Urothelium cell line (cell line): Measurements from ENCODE around the gene STK40.

Experiments
- DNase-seq: peaks from one replicate; pipeline ENCODE4 v3.0.0; 2011; ENCODE audit warnings: low spot score, mixed read lengths
- FAIRE-seq: peaks from 2 replicates; lab custom pipeline; 2011; peaks lifted over from hg19 to GRCh38; lab: Jason Lieb, UNC

The STK40 gene

GRCh38 chr1:36346741-36347370 is 38.9 kb downstream of the STK40 start:
- no peak for FAIRE-seq

GRCh38 chr1:36345353-36345752 is 40.4 kb downstream of the STK40 start:
- DNase-seq: no peak
- no peak for FAIRE-seq

More at GRCh38 chr1:36346741-36347370, 38.9 kb downstream of the STK40 start:
- DNase-seq: no peak

GRCh38 chr1:36344395-36344680 is 41.4 kb downstream of the STK40 start:
- DNase-seq (no peak), FAIRE-seq (no peak)

DNA sequence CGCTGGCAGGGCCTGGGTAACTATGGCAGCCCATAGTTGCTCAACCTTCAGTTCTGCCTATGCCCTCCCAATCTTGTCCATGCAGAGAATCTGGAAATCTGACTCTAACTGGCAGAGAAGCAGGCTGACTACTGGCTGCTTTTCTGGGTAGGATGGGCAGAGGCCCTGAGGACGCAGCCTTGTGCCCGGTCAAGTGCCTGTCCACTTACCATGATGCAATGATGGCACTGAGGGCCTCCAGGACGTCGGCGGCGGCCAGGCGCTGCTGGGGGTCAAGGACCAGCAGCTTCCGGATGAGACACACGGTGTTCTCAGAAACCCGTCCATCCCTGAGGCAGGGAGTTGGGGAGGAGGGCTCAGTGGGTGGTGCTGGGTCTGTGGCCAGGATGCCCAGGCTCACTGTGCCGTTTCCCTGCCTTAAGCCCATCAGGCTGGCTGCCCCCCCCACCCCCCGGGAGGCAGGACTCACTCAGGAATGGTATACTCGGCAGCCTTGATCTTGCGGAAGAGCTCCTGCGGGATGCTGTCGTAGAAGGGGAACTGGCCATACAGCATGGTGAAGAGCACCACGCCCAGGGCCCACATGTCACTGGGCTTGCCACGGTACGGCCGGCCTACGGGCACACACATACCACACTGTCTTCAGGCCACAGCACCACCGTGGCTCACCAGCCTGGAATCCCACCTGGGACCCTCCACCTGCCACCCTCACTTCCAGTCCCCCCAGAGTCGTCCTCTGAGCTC is 41.9 kb downstream of the STK40 start:
- FAIRE-seq: no peak
- DNase-seq: no peak

DNA sequence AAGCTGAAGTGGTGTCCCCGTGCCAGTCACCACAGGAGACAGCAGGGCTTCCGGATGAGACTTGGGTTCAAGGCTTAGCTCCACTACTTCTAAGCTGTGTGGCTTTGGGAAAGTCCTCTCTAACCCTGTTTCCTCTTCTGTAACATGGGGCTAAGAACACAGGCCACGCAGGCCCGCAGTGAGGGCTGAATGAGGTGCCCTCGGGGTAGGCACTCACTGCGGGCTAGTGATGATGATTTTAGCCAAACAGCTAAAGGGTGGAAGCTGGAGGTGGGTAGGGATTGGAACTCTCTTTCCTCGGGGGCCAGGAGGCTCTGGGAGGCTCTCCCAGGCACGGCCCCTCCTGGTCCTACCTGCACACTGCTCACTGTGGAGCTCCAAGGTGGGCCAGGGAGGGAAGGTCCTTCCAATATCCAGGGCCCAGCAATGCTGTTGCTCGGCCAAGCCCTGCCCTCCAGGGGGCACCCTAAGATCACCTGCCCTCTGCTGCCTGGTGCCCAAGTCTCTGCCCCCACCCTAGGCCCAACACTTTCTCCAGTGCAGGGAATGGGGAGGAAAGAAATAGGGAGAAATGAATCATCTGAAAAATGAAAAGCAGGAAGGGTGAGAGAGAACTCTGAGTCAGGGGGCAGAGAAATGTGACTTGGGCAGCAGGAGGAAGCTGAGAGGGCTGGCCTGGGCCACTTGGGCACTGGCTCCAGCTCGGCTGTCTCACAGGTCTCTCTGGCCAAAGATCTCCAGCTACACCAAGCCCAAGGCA is 43.1 kb downstream of the STK40 start:
- DNase-seq (peak; percentile 36), FAIRE-seq (no peak)

- no peak for FAIRE-seq
- DNase-seq: no peak
Observed at GRCh38 chr1:36341626-36342320, 44.0 kb downstream of the STK40 start.

GRCh38 chr1:36339615-36340014 is 46.1 kb downstream of the STK40 start:
- no peak for FAIRE-seq

DNA sequence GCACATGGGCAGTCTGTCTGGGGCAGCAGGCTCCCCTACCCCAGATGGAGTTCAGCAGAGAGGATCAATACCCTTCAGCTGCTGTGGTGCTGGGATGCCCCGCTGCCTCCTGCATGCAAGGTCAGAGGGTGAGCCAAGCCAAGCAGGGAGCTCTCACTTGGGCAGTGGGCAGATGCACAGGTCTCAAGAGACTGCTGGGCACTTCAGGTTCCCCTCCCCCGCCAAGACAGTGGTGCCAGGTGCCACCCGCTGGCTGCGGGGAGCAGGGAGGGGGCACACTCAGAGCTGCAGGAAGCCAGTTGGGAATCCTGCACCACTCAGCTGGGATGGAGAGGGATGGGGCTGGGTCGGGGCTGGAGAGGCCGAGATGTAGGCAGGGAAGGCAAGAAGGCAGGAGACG is 46.5 kb downstream of the STK40 start:
- FAIRE-seq (no peak), DNase-seq (no peak)

More at GRCh38 chr1:36339615-36340014, 46.1 kb downstream of the STK40 start:
- no peak for DNase-seq

- FAIRE-seq (no peak), DNase-seq (no peak)
Observed at GRCh38 chr1:36337830-36338229, 47.9 kb downstream of the STK40 start.

DNA sequence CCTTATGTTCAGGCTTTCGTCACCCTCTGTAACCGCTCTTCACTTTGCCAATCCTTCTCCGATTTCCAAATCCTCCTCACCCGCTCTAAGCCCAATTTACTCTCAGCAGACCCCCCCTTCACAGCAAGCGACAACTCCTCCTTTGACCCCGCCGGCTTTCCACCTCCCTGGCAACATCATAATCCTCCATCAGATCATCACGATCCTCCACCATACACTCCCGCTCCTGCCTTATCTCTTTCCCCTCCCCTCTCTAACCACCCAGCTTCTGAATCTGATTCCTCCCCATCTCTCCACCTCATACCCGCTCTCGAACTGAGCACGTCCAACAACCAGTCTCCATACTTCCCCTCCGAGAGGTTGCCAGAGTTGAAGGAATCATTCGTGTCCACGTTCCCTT is 54.8 kb downstream of the STK40 start:
- FAIRE-seq (no peak), DNase-seq (no peak)

DNA sequence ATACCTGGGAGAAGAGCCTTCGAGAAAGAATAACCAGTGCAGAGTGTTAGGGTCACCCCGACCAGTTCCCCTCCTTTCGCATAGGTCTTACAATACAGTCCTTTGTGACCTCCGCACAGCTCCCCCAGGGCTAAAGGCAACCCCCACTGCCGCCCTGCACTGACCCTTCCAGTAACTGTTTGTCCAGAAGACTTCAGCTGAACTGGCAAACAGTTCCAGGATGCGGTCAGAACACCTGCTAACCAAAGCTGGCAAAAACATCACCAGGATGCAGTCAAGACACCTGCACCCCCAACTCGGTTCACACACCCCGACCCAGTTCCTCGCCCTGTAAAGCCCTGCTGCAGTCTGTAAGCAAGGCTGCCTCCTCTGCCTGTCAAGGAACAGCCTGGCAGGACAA is 55.9 kb downstream of the STK40 start:
- DNase-seq (no peak), FAIRE-seq (no peak)

DNA sequence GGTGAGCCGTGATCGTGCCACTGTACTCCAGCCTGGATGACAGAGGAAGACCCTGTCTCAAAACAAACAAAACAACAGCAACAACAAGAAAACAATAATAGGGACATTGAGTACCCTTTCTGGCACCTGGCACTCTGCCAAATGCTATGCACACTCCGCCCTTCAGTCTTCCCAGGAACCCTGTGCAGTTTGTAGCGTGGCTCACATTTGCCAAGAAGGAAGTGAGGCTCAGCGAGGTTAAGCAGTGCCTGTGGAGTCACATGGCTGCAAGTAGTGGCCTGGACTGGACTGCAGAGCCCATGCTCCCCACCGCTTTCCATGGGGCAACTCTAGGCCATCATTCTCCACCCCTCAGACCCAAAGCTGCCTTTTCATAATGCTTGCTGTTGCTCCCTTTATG is 57.0 kb downstream of the STK40 start:
- FAIRE-seq (no peak), DNase-seq (no peak)

GRCh38 chr1:36328088-36328480 is 57.6 kb downstream of the STK40 start:
- DNase-seq (no peak), FAIRE-seq (no peak)

DNA sequence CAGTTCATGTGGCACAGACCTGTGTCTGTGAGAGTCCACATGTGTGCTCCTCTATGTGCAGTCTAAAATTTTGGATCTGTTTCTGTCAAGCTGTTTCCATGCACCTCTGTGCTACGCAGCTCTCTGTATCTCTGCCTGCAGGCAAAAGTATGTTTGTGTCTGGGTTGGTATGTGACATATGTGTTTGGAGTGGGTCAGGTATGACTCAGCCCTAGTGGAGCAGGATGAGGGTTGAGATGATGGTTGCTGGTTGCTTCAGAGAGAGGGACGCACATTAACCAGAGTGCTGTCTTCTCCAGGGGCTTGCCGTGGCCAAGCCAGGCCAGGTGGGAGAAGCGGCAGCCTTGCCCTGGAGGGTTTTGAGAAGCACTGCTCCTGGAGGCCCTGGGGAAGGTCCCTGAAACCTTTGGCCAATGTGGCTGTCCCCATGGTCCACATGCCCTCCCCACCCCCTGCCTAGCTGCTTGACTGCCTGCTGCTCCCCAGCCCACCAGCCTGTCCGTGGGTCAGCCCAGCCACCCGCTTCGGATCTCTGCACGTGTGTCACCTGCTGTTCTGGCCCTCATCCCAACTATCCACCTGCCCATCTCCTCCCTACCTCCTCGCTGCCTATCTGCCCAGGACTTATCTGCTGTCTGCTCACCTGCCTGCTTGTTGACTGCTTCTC is 58.2 kb downstream of the STK40 start:
- DNase-seq (no peak), FAIRE-seq (no peak)

DNA sequence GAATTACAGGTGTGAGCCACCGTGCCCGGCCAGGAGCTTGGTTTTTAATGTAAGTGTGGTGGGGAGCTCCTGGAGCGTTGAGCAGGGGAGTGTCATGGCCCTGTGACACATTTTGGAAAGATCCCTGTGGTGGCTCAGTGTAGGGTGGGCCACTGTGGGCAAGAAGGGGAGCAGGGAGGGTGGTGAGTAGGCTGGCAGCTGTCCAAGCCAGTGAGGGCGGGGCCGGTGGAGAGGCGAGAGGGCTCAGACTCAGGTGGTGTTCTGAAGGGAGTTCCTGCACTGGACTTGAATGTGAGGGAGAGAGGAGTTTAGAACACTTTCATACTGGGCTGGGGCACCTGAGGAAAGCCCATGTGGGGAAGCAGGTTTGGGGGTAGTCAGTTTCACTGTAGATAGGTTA is 59.2 kb downstream of the STK40 start:
- FAIRE-seq: no peak
- DNase-seq: no peak

- no peak for DNase-seq
- no peak for FAIRE-seq
Observed at GRCh38 chr1:36324353-36324703, 61.4 kb downstream of the STK40 start.

GRCh38 chr1:36323636-36324352 is 61.9 kb downstream of the STK40 start, which contains the start of gene EVA1B:
Gene EVA1B (minus strand): TSS chr1:36323645. CDS start chr1:36323037, 608 bp downstream.
- no peak for DNase-seq

DNA sequence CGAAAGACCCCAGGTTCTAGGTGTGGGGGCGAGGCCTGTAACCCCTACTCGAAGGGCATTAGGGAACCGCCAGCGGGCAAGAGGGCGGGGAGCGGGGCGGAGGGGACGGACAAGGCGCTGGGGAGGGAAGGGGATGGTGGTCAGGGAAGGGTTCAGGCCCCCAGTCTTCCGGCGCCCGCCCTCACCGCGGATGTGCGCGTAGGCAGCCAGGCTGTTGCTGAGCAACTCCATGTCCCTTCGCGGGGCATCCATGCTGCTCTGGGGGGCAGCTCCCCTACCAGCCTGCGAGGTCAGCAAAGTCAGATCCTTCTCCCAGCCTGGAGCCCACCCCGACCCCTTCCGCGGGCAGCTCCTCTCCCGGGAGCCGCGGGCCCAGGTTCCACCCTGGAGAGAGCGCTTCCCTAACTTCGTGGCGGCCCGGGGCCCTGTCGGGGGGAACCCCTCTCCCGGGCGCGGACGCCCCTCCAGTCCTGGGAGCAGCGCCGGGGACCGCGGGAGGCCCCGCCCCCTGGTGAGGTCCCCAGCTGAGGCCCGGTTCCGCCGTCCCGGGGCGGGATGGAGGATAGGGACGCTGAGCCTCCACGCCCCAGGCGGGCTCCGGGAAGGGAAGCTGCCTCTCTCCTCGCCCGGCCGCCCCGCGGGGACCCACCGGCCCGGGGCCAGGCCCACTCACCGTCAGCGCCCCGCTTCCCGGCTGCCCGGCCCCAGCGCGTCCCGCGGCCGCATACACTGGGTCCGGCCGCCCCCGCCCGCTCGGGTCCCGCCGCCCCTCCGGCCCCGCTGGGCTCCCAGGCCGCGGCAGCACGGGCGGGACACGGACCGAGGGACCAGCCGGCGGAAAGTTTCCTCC is 62.7 kb downstream of the STK40 start:
- FAIRE-seq: no peak
- no peak for DNase-seq

More at GRCh38 chr1:36323636-36324352, 61.9 kb downstream of the STK40 start, which contains the start of gene EVA1B:
- no peak for FAIRE-seq

- DNase-seq (no peak), FAIRE-seq (no peak)
Observed at GRCh38 chr1:36322041-36322785, 63.5 kb downstream of the STK40 start.
